HTR-8/SVneo (cell line): ENCODE results near the gene MGME1.

Source experiments
- DNase-seq: peaks from one replicate; pipeline ENCODE4 v3.0.0; 2011; ENCODE audit warnings: low spot score, mixed read lengths; ENCODE audit not compliant: insufficient read length
- FAIRE-seq: peaks from 2 replicates; lab custom pipeline; 2011; peaks lifted over from hg19 to GRCh38; lab: Jason Lieb, UNC

The MGME1 gene, protein sequence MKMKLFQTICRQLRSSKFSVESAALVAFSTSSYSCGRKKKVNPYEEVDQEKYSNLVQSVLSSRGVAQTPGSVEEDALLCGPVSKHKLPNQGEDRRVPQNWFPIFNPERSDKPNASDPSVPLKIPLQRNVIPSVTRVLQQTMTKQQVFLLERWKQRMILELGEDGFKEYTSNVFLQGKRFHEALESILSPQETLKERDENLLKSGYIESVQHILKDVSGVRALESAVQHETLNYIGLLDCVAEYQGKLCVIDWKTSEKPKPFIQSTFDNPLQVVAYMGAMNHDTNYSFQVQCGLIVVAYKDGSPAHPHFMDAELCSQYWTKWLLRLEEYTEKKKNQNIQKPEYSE

GRCh38 chr20:17968366-17969277 is at the start of gene MGME1, which contains the start of gene SNX5:
Gene MGME1, plus strand, starts transcription at chr20:17969018. Its CDS starts 842 bp downstream, at chr20:17969860.
Gene SNX5, minus strand, starts transcription at chr20:17968794. Its CDS starts 369 bp downstream, at chr20:17968425.
- FAIRE-seq, result peak; percentile 83
- DNase-seq, result peak; percentile 98

GRCh38 chr20:17919149-17919548 is 49.7 kb upstream of the MGME1 start:
- no peak for FAIRE-seq

GRCh38 chr20:17921774-17922173 is 47.0 kb upstream of the MGME1 start:
- no peak for FAIRE-seq
- no peak for DNase-seq

More at GRCh38 chr20:17919149-17919548, 49.7 kb upstream of the MGME1 start:
- DNase-seq, result no peak

GRCh38 chr20:17925141-17925939 is 43.5 kb upstream of the MGME1 start:
- DNase-seq, result no peak
- no peak for FAIRE-seq

DNA sequence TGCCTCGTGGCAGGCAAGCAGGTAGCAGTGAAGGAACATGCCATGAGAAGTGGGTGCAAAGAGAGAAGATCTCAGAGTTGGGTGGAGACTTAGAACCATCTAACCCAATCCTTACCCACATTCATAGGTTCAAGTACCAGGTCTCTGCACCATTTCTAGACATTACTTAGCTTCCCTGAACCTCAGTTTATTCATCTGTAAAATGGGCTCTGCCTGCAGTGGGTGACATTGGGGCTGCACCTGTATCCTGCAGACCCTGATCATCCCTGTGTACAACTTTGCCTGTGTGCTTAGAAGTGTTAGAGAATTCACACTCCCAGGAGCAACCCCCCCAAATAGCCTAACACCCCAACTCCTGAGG is 42.9 kb upstream of the MGME1 start:
- no peak for DNase-seq
- FAIRE-seq, result no peak

GRCh38 chr20:17928211-17928611 is 40.6 kb upstream of the MGME1 start:
- no peak for DNase-seq
- no peak for FAIRE-seq

- DNase-seq (no peak), FAIRE-seq (no peak)
These were observed 40.0 kb upstream of the MGME1 start for GRCh38 chr20:17928633-17929311.

- no peak for FAIRE-seq
These were observed 37.3 kb upstream of the MGME1 start for GRCh38 chr20:17931513-17931912.

GRCh38 chr20:17932396-17932795 is 36.4 kb upstream of the MGME1 start:
- FAIRE-seq, result no peak
- DNase-seq, result no peak

More at GRCh38 chr20:17931513-17931912, 37.3 kb upstream of the MGME1 start:
- DNase-seq, result no peak

DNA sequence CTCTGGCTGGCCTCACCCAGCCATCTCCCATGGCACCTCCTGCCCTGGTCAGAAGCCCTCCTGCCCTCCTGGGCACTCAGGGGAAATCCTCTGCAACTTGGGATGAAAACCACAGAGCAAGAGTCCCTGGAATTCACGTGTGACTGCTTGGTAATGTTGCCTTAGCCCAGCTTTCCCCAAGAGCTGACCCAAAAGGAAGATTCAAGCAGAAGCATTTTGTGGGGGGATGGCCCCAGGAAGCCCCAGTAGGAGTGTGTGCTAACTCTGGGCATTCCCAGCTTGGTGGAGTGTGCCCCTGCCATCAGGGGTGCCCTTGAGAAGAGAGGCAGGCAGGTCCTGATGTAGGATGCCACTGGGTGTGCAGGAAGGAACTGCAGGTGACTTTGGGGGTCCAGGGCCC is 35.7 kb upstream of the MGME1 start:
- FAIRE-seq, result no peak
- DNase-seq, result no peak

- FAIRE-seq, result no peak
These were observed 35.1 kb upstream of the MGME1 start for GRCh38 chr20:17933711-17934110.

DNA sequence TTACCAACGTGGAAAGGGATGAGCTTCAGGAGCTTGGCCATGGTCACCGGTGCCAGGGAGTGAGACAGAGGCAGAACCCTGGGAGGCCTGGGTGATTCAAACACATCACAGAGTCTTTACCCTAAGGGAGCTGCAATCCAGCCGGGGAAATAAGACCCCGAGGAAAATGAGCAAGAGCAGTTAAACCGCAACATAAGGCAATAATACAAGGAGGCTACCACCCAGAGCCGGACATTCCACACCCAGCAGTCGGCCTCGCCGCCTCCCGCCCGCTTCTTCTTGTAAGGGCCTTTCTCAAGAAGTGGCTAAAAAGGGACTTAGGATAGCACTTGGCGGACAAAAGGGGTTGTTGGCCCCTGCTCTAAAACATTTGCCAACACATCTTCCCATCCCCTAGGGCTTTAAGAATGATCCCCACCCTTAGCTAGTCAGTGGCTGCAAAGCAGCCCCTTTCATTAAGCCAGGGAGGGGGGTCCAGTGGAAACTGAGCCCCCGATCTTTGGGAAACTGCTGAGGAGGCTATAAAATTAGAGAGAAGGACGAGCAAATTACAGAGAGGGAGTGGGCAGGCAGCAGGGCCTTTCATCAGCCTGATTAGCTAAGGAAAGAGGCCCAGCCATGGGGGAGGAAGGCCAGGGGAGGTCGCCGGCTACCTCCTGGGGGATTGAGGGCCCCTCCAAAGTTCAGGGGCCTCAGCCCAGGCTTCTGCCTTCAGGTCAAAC is 34.5 kb upstream of the MGME1 start:
- FAIRE-seq (no peak), DNase-seq (no peak)

More at GRCh38 chr20:17933711-17934110, 35.1 kb upstream of the MGME1 start:
- DNase-seq, result no peak

DNA sequence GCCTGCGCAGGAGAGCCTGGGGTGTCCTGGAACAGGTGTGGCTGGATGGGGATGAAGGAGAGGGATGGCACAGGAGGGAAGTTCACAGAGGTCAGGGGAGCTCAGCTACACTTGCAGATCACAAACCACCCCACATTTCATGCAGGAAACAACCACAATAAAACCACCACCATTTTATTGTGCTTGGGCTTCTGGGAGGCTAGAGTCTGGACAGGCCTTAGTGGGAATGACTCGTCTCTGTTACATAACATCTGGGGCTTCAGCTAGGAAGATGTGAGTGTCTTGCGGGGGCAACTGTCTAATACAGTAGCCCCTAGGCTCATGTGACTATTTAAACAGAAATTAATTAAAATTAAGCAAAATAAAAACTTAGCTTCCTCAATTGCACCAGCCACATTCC is 33.6 kb upstream of the MGME1 start:
- DNase-seq (no peak), FAIRE-seq (no peak)

DNA sequence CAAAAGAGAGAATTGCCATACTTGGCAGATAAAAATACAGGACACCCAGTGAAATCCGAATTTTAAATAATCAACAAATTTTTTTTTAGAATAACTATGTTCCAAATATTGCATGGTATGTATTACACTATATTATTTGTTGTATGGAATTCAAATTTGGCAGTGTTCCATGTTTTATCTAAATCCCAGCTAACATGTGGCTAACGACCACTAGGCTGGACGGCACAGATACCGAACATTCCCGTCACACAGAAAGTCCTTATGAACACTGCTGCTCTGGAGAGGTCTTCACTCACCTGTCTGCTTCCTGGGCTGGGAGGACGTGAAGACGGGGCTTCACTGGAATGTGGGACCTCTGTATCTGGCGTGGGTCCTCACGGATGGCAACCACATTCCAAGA is 33.1 kb upstream of the MGME1 start:
- DNase-seq, result no peak
- FAIRE-seq, result no peak

DNA sequence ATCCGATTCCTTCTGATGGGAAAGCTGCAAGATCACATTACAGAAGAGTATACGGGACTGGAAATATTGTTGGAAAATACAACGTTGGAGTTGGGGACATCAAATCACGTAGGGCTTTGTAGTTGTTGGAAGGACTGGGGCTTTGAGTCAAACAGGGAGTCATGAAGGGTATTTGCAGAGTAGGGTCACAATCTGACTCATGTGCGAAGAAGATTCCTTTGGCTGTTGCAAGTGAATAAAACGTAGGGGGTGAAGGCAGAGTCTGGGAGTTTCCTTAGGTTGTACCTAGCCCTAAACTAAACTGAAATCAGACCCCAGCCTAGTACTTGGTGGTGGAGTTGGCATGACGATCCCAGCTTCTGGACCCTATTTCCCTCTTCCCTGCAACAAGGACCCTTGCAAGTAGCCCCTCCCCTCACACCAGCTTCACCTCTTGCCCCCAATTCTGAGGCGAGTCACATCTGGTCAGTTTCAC is 32.5 kb upstream of the MGME1 start:
- DNase-seq (no peak), FAIRE-seq (no peak)

GRCh38 chr20:17936761-17937732 is 31.8 kb upstream of the MGME1 start:
- FAIRE-seq (no peak), DNase-seq (no peak)

GRCh38 chr20:17938871-17939619 is 29.8 kb upstream of the MGME1 start:
- FAIRE-seq, result no peak
- peak; percentile 82 for DNase-seq
